Lung (tissue), 12 donors: Measurements from ENCODE around the gene TMED8. TPM values are rescaled to one million over a fixed set of nuclear protein-coding genes. Genes with fewer than 3 reads are reported as not detected.
"Not testable (repeated sequence)": the region's sequence is repeated elsewhere in the genome, so short reads cannot be mapped to it uniquely, and the experiment has no call there.

Source experiments
- ATAC-seq: fragments of 200-7000 bp; cut with Tn5 transposase; one replicate; pipeline ENCODE4 v1.9.1; 2020; ENCODE audit warnings: moderate number of reproducible peaks; ENCODE audit not compliant: insufficient read depth, low FRiP score
- DNase-seq, 3 donors: peaks; one replicate each; pipeline ENCODE4 v3.0.0-alpha.2; 2013 to 2017
- H3K27ac ChIP-seq, 2 donors: one replicate each; pipeline ENCODE4 v1.5.1; 2013; ENCODE audit warnings: mild to moderate bottlenecking in 2 of 2, moderate library complexity in 2 of 2, control low read depth in 1 of 2, inconsistent platforms in 1 of 2, low read depth in 1 of 2, low read length in 1 of 2
- H3K27me3 ChIP-seq, 3 donors: one replicate each; pipeline ENCODE4 v1.5.1; 2013; ENCODE audit warnings: low read length in 2 of 3; ENCODE audit not compliant: control insufficient read depth in 3 of 3, insufficient read depth in 3 of 3
- H3K36me3 ChIP-seq, 4 donors: one replicate each; pipeline ENCODE4 v1.5.1; 2013; ENCODE audit warnings: low read length in 4 of 4, mild to moderate bottlenecking in 1 of 4, moderate library complexity in 1 of 4; ENCODE audit not compliant: control insufficient read depth in 4 of 4, insufficient read depth in 4 of 4
- H3K4me1 ChIP-seq, 5 donors: one replicate each; pipeline ENCODE4 v1.5.1; 2013; ENCODE audit warnings: low read length in 5 of 5, mild to moderate bottlenecking in 2 of 5, moderate library complexity in 1 of 5; ENCODE audit not compliant: control insufficient read depth in 5 of 5, insufficient read depth in 5 of 5
- H3K4me3 ChIP-seq: one replicate; pipeline ENCODE4 v1.5.1; 2013; ENCODE audit warnings: mild to moderate bottlenecking, control low read depth, moderate library complexity
- H3K9ac ChIP-seq, 2 donors: one replicate each; pipeline ENCODE4 v1.5.1; 2013; ENCODE audit warnings: low read length in 2 of 2, control low read depth in 1 of 2; ENCODE audit not compliant: insufficient read depth in 1 of 2
- H3K9me3 ChIP-seq, 4 donors: one replicate each; pipeline ENCODE4 v1.5.1; 2013; ENCODE audit warnings: low read length in 3 of 4, mild to moderate bottlenecking in 1 of 4, moderate library complexity in 1 of 4; ENCODE audit not compliant: control insufficient read depth in 4 of 4, insufficient read depth in 3 of 4
- WGBS, 2 donors: extraction: QIAGEN DNeasy Blood & Tissue Kit; methylation state at CpG; one replicate each; pipeline ENCODE4 v1.1.7; 2013; 5-methylcytosine and 5-hydroxymethylcytosine counted together
- polyA plus RNA-seq, 2 donors: library from polyadenylated mRNA; stranded (reverse); fragments of 200-250 nt; gene quantifications; one replicate each; pipeline ENCODE4 v1.2.1, GENCODE V29; 2013
- total RNA-seq, 2 donors: library from RNA; depleted of rRNA in 1 of 2; stranded (reverse); fragments of >200 nt in 1 of 2; gene quantifications; one replicate each; pipeline ENCODE4 v1.2.1, GENCODE V29; 2014 to 2021
- TF ChIP-seq, protein P1 (sequence below): IDR thresholded peaks from 2 replicates; pipeline ENCODE4 v1.5.1; 2012; ENCODE audit warnings: mild to moderate bottlenecking; ENCODE audit errors: control extremely low read depth, extremely low read depth
- donor health status: control.
- donor health status: control.
- donor health status: Bipolar disorder and iron deficiency.
- donor health status: healthy.
- donor health status: DM: yes; HTN: yes; CAD: no.

TMED8 gene
- total and polyA plus RNA-seq, 4 donors, result 4.0 to 15.4 (median 7.7) TPM

DNA sequence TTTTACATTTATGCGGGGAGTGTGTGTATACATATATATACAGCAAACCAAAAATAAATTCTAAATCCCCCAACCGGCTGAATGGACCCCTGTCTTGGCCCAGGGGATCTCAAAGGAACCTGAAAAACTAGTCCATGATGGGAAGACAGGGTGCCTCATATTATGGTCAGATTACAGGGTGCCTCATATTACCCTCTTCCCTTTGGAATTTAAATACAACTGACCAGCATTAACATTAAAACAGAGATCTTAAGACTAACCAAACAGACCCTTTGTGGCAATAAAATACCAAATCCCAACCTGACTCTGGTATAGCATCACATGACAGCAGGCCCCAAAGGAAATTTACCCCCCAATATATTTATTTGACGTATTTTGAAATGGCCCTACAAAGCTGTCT, 39.0 kb downstream of the TMED8 start:
- Histone ChIP-seq H3K27ac (no peak overlapping the region), H3K4me3 (no peak overlapping the region), H3K9me3 (no peaks in the 10 kb centered on the region), H3K27me3 (no peaks in the 10 kb centered on the region), H3K4me1 (no peaks in the 10 kb centered on the region), H3K9ac (no peak overlapping the region), H3K36me3 (peaks cover 2 to 16% (median 9%) of the 10 kb centered on the region in 4 donors)
- no peak for DNase-seq
- WGBS, 2 donors, result 93 to 96% methylated on average over 3 of the region's 3 CpGs
- TF ChIP-seq, protein P1, sequence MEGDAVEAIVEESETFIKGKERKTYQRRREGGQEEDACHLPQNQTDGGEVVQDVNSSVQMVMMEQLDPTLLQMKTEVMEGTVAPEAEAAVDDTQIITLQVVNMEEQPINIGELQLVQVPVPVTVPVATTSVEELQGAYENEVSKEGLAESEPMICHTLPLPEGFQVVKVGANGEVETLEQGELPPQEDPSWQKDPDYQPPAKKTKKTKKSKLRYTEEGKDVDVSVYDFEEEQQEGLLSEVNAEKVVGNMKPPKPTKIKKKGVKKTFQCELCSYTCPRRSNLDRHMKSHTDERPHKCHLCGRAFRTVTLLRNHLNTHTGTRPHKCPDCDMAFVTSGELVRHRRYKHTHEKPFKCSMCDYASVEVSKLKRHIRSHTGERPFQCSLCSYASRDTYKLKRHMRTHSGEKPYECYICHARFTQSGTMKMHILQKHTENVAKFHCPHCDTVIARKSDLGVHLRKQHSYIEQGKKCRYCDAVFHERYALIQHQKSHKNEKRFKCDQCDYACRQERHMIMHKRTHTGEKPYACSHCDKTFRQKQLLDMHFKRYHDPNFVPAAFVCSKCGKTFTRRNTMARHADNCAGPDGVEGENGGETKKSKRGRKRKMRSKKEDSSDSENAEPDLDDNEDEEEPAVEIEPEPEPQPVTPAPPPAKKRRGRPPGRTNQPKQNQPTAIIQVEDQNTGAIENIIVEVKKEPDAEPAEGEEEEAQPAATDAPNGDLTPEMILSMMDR, result no peak
- ATAC-seq, result no peak

DNA sequence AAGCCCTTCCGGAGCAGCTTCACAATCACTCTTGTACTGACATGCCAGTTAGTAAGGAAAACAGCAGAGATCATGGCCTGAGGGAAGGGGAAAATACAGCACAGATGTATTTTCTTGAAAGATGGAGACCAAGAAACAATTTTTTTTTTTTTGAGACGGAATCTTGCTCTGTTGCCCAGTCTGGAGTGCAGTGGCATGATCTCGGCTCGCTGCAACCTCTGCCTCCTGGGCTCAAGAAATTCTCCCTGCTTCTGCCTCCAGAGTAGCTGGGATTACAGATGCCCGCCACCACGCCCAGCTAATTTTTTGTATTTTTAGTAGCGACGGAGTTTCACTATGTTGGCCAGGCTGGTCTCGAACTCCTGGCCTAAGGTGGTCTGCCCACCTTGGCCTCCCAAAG, 39.6 kb downstream of the TMED8 start:
- ATAC-seq, DNase-seq, H3K4me3 ChIP-seq, H3K27me3 ChIP-seq, H3K9ac ChIP-seq, H3K27ac ChIP-seq, H3K4me1 ChIP-seq, H3K9me3 ChIP-seq: not testable (repeated sequence)
- 97 to 99% methylated on average over 9 of the region's 9 CpGs for WGBS, 2 donors
- peaks cover 2 to 13% (median 7%) of the 10 kb centered on the region in 4 donors for H3K36me3 ChIP-seq

DNA sequence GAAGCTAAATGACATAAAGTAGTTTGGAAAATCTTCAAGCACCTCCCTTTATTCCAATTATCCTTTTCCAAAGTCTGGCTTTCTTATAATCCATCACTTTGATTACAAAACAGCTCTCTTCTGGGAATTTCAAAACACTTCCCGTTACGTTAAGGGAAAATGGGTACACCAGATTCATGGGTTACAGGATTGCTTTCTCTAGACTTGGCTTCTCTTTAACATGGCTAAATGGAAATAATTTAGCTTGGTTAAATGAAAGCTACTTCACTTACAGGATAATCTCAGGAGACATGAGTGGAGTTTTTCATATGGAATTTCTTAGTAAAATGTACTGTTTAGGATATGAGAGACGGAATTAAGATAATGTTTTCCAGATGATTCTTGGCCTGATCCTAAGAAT, 41.3 kb downstream of the TMED8 start:
- Histone ChIP-seq H3K36me3 (peaks cover 0 to 4% (median 3%) of the 10 kb centered on the region in 4 donors), H3K9me3 (no peaks in the 10 kb centered on the region)
- 80 to 90% methylated on average over 3 of the region's 3 CpGs for WGBS, 2 donors

DNA sequence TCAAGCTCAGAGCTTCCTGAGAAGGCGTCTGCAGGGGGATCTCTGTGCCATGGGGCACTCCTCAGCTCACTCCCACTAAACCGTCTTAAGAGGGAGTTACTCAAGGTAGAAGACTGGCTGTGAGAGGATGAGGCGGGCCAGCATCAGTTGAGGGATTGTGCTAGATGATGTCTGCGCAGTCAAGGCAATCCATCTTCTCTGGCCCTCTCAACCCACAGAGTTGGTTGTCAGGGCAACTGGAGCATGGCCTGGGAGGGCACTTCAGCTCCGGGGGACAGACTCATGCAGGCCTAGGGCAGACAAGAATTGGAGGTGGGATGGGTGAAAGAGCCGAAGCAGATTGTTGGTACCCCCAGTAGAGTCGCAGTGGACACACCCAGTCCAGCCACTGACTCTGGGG, 47.0 kb downstream of the TMED8 start:
- DNase-seq (no peak), ATAC-seq (no peak)
- TF ChIP-seq, protein P1, result no peak
- H3K9ac ChIP-seq, result no peak overlapping the region
- H3K4me3 ChIP-seq, result no peak overlapping the region
- no peaks in the 10 kb centered on the region for H3K27me3 ChIP-seq
- no peak overlapping the region for H3K27ac ChIP-seq
- H3K4me1 ChIP-seq, result no peaks in the 10 kb centered on the region
- H3K9me3 ChIP-seq, result no peaks in the 10 kb centered on the region
- 84 to 89% methylated on average over 7 of the region's 7 CpGs for WGBS, 2 donors
- H3K36me3 ChIP-seq, result no peaks in the 10 kb centered on the region

More for the DNA sequence above, 41.3 kb downstream of the TMED8 start:
- TF ChIP-seq, protein P1, result no peak
- Histone ChIP-seq H3K27ac (no peak overlapping the region), H3K4me3 (no peak overlapping the region), H3K9ac (no peak overlapping the region), H3K27me3 (no peaks in the 10 kb centered on the region), H3K4me1 (no peaks in the 10 kb centered on the region)
- ATAC-seq (no peak), DNase-seq (no peak)
